ENCODE results near the gene UBE2J2.

DNA sequence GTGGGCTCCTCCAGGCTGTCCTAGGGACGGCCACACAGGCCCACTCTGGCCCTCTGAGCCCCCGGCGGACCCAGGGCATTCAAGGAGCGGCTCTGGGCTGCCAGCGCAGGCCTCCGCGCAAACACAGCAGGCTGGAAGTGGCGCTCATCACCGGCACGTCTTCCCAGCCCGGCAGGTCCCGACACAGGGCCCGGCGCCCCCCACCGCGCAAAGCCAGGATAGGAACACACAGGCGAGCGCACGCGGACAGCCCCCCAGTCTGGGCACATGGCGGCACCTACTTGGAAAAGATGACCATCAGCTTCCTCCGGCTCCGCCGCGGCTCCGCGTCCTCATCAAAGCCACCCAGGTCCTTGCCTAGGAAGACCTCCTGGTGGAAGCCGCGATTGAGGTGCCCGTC lies 45.5 kb downstream of the UBE2J2 start:
- TF ChIP-seq RCOR1 (IDR thresholded peaks at IDR 0.05; ENCODE audit: low read length) (no peak), GABPA (IDR thresholded peaks at IDR 0.05; ENCODE audit: low read depth) (no peak), POLR2AphosphoS5 (IDR thresholded peaks at IDR 0.05; ENCODE audit: low read depth, low read length) (no peak), EP300 (IDR thresholded peaks at IDR 0.05; ENCODE audit: borderline replicate concordance in 1 of 2, low read depth in 1 of 2, low read length in 1 of 2) (no peak), EZH2phosphoT487 (IDR thresholded peaks at IDR 0.05; ENCODE audit: borderline replicate concordance, low read depth) (no peak), SMC3 (IDR thresholded peaks at IDR 0.05; ENCODE audit: low read depth, low read length) (no peak)
- TF ChIP-seq, protein P1, sequence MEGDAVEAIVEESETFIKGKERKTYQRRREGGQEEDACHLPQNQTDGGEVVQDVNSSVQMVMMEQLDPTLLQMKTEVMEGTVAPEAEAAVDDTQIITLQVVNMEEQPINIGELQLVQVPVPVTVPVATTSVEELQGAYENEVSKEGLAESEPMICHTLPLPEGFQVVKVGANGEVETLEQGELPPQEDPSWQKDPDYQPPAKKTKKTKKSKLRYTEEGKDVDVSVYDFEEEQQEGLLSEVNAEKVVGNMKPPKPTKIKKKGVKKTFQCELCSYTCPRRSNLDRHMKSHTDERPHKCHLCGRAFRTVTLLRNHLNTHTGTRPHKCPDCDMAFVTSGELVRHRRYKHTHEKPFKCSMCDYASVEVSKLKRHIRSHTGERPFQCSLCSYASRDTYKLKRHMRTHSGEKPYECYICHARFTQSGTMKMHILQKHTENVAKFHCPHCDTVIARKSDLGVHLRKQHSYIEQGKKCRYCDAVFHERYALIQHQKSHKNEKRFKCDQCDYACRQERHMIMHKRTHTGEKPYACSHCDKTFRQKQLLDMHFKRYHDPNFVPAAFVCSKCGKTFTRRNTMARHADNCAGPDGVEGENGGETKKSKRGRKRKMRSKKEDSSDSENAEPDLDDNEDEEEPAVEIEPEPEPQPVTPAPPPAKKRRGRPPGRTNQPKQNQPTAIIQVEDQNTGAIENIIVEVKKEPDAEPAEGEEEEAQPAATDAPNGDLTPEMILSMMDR (IDR thresholded peaks at IDR 0.05): no peak
- TF ChIP-seq, protein P2, sequence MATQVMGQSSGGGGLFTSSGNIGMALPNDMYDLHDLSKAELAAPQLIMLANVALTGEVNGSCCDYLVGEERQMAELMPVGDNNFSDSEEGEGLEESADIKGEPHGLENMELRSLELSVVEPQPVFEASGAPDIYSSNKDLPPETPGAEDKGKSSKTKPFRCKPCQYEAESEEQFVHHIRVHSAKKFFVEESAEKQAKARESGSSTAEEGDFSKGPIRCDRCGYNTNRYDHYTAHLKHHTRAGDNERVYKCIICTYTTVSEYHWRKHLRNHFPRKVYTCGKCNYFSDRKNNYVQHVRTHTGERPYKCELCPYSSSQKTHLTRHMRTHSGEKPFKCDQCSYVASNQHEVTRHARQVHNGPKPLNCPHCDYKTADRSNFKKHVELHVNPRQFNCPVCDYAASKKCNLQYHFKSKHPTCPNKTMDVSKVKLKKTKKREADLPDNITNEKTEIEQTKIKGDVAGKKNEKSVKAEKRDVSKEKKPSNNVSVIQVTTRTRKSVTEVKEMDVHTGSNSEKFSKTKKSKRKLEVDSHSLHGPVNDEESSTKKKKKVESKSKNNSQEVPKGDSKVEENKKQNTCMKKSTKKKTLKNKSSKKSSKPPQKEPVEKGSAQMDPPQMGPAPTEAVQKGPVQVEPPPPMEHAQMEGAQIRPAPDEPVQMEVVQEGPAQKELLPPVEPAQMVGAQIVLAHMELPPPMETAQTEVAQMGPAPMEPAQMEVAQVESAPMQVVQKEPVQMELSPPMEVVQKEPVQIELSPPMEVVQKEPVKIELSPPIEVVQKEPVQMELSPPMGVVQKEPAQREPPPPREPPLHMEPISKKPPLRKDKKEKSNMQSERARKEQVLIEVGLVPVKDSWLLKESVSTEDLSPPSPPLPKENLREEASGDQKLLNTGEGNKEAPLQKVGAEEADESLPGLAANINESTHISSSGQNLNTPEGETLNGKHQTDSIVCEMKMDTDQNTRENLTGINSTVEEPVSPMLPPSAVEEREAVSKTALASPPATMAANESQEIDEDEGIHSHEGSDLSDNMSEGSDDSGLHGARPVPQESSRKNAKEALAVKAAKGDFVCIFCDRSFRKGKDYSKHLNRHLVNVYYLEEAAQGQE (IDR thresholded peaks at IDR 0.05; ENCODE audit: low read depth, low read length): no peak

Data from SK-N-SH (cell line).